GM06990 (cell line): ENCODE results near the gene NPHP4.

Source experiments
- DNase-seq: peaks from one replicate; pipeline ENCODE4 v3.0.0-alpha.2; 2011; ENCODE audit not compliant: insufficient read length; ENCODE audit errors: extremely low read depth
- H3K27me3 ChIP-seq: replicated peaks from 2 replicates; pipeline ENCODE4 v1.6.0; 2011; ENCODE audit warnings: low read length; ENCODE audit not compliant: control insufficient read depth, insufficient read depth
- H3K36me3 ChIP-seq: 2 replicates; pipeline ENCODE4 v1.5.1; 2011; ENCODE audit warnings: low read length; ENCODE audit not compliant: control insufficient read depth, insufficient read depth
- H3K4me3 ChIP-seq: replicated peaks from 2 replicates; pipeline ENCODE4 v1.5.1; 2011; ENCODE audit warnings: low read depth, mild to moderate bottlenecking, control low read depth, low read length
- TF ChIP-seq, protein P1 (sequence below): IDR thresholded peaks from 2 replicates; pipeline ENCODE4 v1.5.1; 2011; ENCODE audit warnings: low read length, control low read depth, mild to moderate bottlenecking, inconsistent platforms; ENCODE audit not compliant: insufficient read depth, poor library complexity, severe bottlenecking

The NPHP4 gene

DNA sequence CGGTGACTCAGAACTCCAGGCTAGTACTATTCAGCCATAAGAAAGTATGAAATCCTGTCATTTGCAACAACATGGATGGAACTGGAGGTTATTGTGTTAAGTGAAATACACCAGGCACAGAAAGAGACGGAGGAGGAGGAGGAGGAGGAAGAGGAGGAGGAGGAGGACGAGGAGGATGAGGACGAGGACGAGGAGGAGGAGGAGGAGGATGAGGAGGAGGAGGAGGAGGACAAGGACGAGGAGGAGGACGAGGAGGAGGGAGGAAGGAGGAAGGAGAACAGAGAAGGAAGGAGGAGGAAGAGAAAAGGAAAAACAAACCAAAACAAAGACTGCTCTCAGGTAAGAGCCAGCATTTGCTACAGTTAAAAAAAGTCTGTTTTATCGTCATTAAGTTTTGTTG is 178.7 kb downstream of the NPHP4 start:
- H3K27me3 ChIP-seq: no peaks in the 10 kb centered on the region
- TF ChIP-seq, protein P1, sequence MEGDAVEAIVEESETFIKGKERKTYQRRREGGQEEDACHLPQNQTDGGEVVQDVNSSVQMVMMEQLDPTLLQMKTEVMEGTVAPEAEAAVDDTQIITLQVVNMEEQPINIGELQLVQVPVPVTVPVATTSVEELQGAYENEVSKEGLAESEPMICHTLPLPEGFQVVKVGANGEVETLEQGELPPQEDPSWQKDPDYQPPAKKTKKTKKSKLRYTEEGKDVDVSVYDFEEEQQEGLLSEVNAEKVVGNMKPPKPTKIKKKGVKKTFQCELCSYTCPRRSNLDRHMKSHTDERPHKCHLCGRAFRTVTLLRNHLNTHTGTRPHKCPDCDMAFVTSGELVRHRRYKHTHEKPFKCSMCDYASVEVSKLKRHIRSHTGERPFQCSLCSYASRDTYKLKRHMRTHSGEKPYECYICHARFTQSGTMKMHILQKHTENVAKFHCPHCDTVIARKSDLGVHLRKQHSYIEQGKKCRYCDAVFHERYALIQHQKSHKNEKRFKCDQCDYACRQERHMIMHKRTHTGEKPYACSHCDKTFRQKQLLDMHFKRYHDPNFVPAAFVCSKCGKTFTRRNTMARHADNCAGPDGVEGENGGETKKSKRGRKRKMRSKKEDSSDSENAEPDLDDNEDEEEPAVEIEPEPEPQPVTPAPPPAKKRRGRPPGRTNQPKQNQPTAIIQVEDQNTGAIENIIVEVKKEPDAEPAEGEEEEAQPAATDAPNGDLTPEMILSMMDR: no peak

More for the DNA sequence above, 178.7 kb downstream of the NPHP4 start:
- no peak for DNase-seq
- no peaks in the 10 kb centered on the region for H3K36me3 ChIP-seq
- no peak overlapping the region for H3K4me3 ChIP-seq
